ENCODE data around the gene POLR3C. TPM values are rescaled to one million over a fixed set of nuclear protein-coding genes. Genes with fewer than 3 reads are reported as not detected.

POLR3C gene
- 36.2 and 41.6 TPM in 2 replicates for total RNA-seq

GRCh38 chr1:145823565-145824498 lies at the start of gene POLR3C, which contains the start of gene RNF115:
Gene POLR3C (plus strand): TSS chr1:145824200. CDS start chr1:145825777, 1,577 bp downstream.
Gene RNF115 (minus strand): TSS chr1:145824095. CDS start chr1:145823873, 222 bp downstream.

GRCh38 chr1:145845514-145846161 lies 21.6 kb downstream of the POLR3C start, which contains the start of gene NUDT17:
Gene NUDT17 (plus strand): TSS chr1:145845630. CDS start chr1:145845641, 11 bp downstream.

GRCh38 chr1:145858901-145859490 lies 35.0 kb downstream of the POLR3C start, which contains the start of gene PIAS3:
Gene PIAS3 (minus strand): TSS chr1:145859081. CDS start chr1:145858990, 91 bp downstream.

GRCh38 chr1:145885738-145886287 lies 61.8 kb downstream of the POLR3C start, which contains the start of gene ANKRD35:
Gene ANKRD35 (minus strand): TSS chr1:145885866. CDS start chr1:145885758, 108 bp downstream.

Small RNA genes lying within 50 kb of the gene (small RNA-seq; reads per million reads assigned to genes)
- gene MIR6736 = not detected

Other genes starting within 250 kb of the POLR3C start
- gene GPR89A, start 216.2 kb upstream of the POLR3C start, total RNA-seq = 32.2 and 32.3 TPM in 2 replicates
- 190 and 204 TPM in 2 replicates for gene PDZK1, start 116.8 kb upstream of the POLR3C start, total RNA-seq
- gene CD160, start 104.7 kb upstream of the POLR3C start, total RNA-seq = under 0.01 TPM in 1 of 2 replicates, not detected in the other
- gene RNF115, start 105 bp upstream of the POLR3C start, total RNA-seq = 10.5 and 11.8 TPM in 2 replicates
- 2.7 and 3.0 TPM in 2 replicates for gene NUDT17, start 21.4 kb downstream of the POLR3C start, total RNA-seq
- gene PIAS3, start 34.9 kb downstream of the POLR3C start, total RNA-seq = 35.4 and 41.2 TPM in 2 replicates
- 2.0 and 7.9 TPM in 2 replicates for gene ANKRD35, start 61.7 kb downstream of the POLR3C start, total RNA-seq
- 0.33 and 0.79 TPM in 2 replicates for gene ITGA10, start 85.8 kb downstream of the POLR3C start, total RNA-seq
- 29.1 and 30.7 TPM in 2 replicates for gene PEX11B, start 94.5 kb downstream of the POLR3C start, total RNA-seq
- 46.7 and 84.0 TPM in 2 replicates for gene RBM8A, start 103.3 kb downstream of the POLR3C start, total RNA-seq
- gene LIX1L, start 133.8 kb downstream of the POLR3C start, total RNA-seq = 7.9 and 12.5 TPM in 2 replicates
- gene ANKRD34A, start 140.4 kb downstream of the POLR3C start, total RNA-seq = 0.22 and 0.39 TPM in 2 replicates
- gene POLR3GL, start 140.5 kb downstream of the POLR3C start, total RNA-seq = 5.5 and 6.8 TPM in 2 replicates
- 161 and 941 TPM in 2 replicates for gene TXNIP, start 172.4 kb downstream of the POLR3C start, total RNA-seq
- not detected in 2 replicates for gene HJV, start 197.5 kb downstream of the POLR3C start, total RNA-seq